ENCODE measurements around the gene STC2.

GRCh38 chr5:173315495-173316338 lies 12.5 kb downstream of the STC2 start:
- TF ChIP-seq, protein P1, sequence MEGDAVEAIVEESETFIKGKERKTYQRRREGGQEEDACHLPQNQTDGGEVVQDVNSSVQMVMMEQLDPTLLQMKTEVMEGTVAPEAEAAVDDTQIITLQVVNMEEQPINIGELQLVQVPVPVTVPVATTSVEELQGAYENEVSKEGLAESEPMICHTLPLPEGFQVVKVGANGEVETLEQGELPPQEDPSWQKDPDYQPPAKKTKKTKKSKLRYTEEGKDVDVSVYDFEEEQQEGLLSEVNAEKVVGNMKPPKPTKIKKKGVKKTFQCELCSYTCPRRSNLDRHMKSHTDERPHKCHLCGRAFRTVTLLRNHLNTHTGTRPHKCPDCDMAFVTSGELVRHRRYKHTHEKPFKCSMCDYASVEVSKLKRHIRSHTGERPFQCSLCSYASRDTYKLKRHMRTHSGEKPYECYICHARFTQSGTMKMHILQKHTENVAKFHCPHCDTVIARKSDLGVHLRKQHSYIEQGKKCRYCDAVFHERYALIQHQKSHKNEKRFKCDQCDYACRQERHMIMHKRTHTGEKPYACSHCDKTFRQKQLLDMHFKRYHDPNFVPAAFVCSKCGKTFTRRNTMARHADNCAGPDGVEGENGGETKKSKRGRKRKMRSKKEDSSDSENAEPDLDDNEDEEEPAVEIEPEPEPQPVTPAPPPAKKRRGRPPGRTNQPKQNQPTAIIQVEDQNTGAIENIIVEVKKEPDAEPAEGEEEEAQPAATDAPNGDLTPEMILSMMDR (IDR thresholded peaks at IDR 0.05) = peak in 1 of 3 donors; percentile 10
- peak; percentile 17 to 71 (median 18) for TF ChIP-seq POLR2AphosphoS5 (IDR thresholded peaks at IDR 0.05)
